CD4-positive, CD25-positive, alpha-beta regulatory T cell (primary cell): ENCODE measurements around the gene ROBO1. TPM values are rescaled to one million over a fixed set of nuclear protein-coding genes. Genes with fewer than 3 reads are reported as not detected.

Experiments
- ATAC-seq, 2 donors: fragments of 150-1000 bp; cut with Tn5 transposase; one replicate each; pipeline ENCODE4 v1.10.0; 2021; ENCODE audit warnings: low read depth in 2 of 2, moderate number of reproducible peaks in 2 of 2, moderate library complexity in 1 of 2
- DNase-seq, 3 donors: peaks; one replicate each; pipeline versions ENCODE4 v3.0.0 to v3.0.0-alpha.2; 2012 to 2022; ENCODE audit warnings: mixed read lengths in 1 of 3
- H3K27ac ChIP-seq: one replicate; pipeline ENCODE4 v1.7.0; 2013; ENCODE audit warnings: mild to moderate bottlenecking, low read length; ENCODE audit not compliant: insufficient read depth, poor library complexity, severe bottlenecking
- H3K27me3 ChIP-seq: one replicate; pipeline ENCODE4 v1.7.0; 2013; ENCODE audit warnings: low read length; ENCODE audit not compliant: control insufficient read depth, insufficient read depth
- H3K36me3 ChIP-seq: one replicate; pipeline ENCODE4 v1.7.0; 2013; ENCODE audit warnings: mild to moderate bottlenecking, low read length, moderate library complexity; ENCODE audit not compliant: control insufficient read depth, insufficient read depth
- H3K4me1 ChIP-seq: 2 replicates; pipeline ENCODE4 v1.7.0; 2013; ENCODE audit warnings: mild to moderate bottlenecking, low read length; ENCODE audit not compliant: insufficient read depth, control insufficient read depth, poor library complexity, severe bottlenecking
- H3K4me3 ChIP-seq: one replicate; pipeline ENCODE4 v1.7.0; 2013; ENCODE audit warnings: low read depth, mild to moderate bottlenecking, low read length, moderate library complexity
- H3K9me3 ChIP-seq, 2 experiments: 1 replicate in 1 of 2; 2 replicates in 1 of 2; pipeline ENCODE4 v1.7.0; 2013; ENCODE audit warnings: low read length in 2 of 2, mild to moderate bottlenecking in 1 of 2, moderate library complexity in 1 of 2; ENCODE audit not compliant: control insufficient read depth in 2 of 2
- H3K27ac Mint-ChIP-seq, 3 donors: one replicate each; pipeline ENCODE4 v1.8.0; 2020 to 2022; ENCODE audit warnings: mild to moderate bottlenecking in 3 of 3, mixed read lengths in 3 of 3, moderate library complexity in 2 of 3
- H3K27me3 Mint-ChIP-seq: one replicate; pipeline ENCODE4 v1.8.0; 2022; ENCODE audit warnings: mild to moderate bottlenecking, mixed read lengths
- H3K36me3 Mint-ChIP-seq: one replicate; pipeline ENCODE4 v1.8.0; 2020; ENCODE audit warnings: mixed read lengths
- H3K4me1 Mint-ChIP-seq, 4 donors: one replicate each; pipeline ENCODE4 v1.8.0; 2020 to 2022; ENCODE audit warnings: mixed read lengths in 4 of 4, mild to moderate bottlenecking in 1 of 4
- H3K4me3 Mint-ChIP-seq, 4 donors: one replicate each; pipeline ENCODE4 v1.8.0; 2020 to 2022; ENCODE audit warnings: mild to moderate bottlenecking in 4 of 4, mixed read lengths in 4 of 4, moderate library complexity in 3 of 4
- H3K9me3 Mint-ChIP-seq, 7 donors: one replicate each; pipeline ENCODE4 v1.8.0; 2020 to 2022; ENCODE audit warnings: mixed read lengths in 7 of 7, mild to moderate bottlenecking in 3 of 7, moderate library complexity in 2 of 7
- polyA plus RNA-seq, 4 donors: library from polyadenylated mRNA; unstranded; fragments of 300-500 nt; fragmentation: Illumina TruSeq; gene quantifications; one replicate each; pipeline ENCODE4 v1.2.3, GENCODE V29; 2021
- total RNA-seq: library from RNA; stranded (reverse); gene quantifications from one replicate; pipeline ENCODE4 v1.2.3, GENCODE V29; 2022

ROBO1 gene
- total and polyA plus RNA-seq, 5 donors from 2014 or later: not detected

DNA sequence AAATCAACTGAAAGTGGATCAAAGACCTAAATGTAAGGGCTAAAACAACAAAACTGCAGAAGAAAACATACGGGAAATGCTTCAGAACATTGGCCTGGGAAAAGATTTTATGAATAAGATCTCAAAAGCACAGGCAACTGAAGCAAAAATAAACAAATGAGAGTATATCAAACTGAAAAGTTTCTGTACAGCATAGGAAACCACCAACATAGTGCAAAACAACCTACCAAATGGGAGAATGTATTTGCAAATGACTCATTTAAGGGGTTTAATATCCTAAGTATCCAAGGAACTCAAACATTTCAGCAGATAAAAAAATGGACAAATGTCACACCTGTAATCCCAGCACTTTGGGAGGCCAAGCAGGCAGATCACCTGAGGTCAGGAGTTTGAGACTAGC is 489.1 kb downstream of the ROBO1 start:
- no peak for DNase-seq
- Histone ChIP-seq H3K27ac (no peak overlapping the region), H3K36me3 (no peaks in the 10 kb centered on the region), H3K4me3 (no peak overlapping the region), H3K9me3 (no peaks in the 10 kb centered on the region), H3K27me3 (no peaks in the 10 kb centered on the region), H3K4me1 (no peaks in the 10 kb centered on the region)
- H3K27me3 Mint-ChIP-seq: no peaks in the 10 kb centered on the region
- no peak overlapping the region for H3K27ac Mint-ChIP-seq
- no peaks in the 10 kb centered on the region for H3K4me1 Mint-ChIP-seq
- H3K4me3 Mint-ChIP-seq: no peak overlapping the region
- peaks cover 5 to 23% (median 9%) of the 10 kb centered on the region in 7 donors for H3K9me3 Mint-ChIP-seq
- no peak for ATAC-seq
- no peaks in the 10 kb centered on the region for H3K36me3 Mint-ChIP-seq

- H3K4me3 Mint-ChIP-seq: no peak overlapping the region
- H3K27me3 Mint-ChIP-seq: no peaks in the 10 kb centered on the region
- H3K4me1 Mint-ChIP-seq: no peaks in the 10 kb centered on the region
Observed at GRCh38 chr3:79268422-79268821, 499.4 kb downstream of the ROBO1 start.

DNA sequence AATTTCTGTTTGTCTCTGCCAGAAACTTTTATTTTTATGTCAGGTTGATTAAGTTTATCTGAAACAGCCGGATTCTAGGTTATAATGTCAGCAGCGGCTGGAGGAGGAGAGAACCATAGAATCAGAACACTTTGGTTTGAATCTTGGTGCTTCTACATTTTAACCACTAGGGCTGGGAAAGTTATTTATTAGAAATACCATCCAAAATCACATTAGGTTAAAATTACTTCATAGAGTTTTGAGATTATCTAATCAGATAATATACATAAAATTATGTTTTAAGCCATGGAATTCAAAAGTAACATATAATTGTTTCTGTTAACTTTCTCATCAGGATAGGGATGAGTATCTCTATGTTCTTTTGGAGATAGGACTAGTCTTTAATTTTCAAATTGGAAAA is 502.9 kb downstream of the ROBO1 start:
- Histone ChIP-seq H3K4me3 (no peak overlapping the region), H3K27ac (no peak overlapping the region), H3K9me3 (peaks cover 2 to 9% of the 10 kb centered on the region in 2 experiments), H3K27me3 (no peaks in the 10 kb centered on the region), H3K36me3 (no peaks in the 10 kb centered on the region), H3K4me1 (no peaks in the 10 kb centered on the region)
- H3K9me3 Mint-ChIP-seq: peaks cover 0 to 20% (median 5%) of the 10 kb centered on the region in 7 donors
- no peak overlapping the region for H3K4me3 Mint-ChIP-seq
- H3K4me1 Mint-ChIP-seq: no peaks in the 10 kb centered on the region
- H3K36me3 Mint-ChIP-seq: no peaks in the 10 kb centered on the region
- DNase-seq (no peak), ATAC-seq (no peak)
- no peak overlapping the region for H3K27ac Mint-ChIP-seq
- H3K27me3 Mint-ChIP-seq: no peaks in the 10 kb centered on the region

More at GRCh38 chr3:79268422-79268821, 499.4 kb downstream of the ROBO1 start:
- H3K27ac Mint-ChIP-seq: no peak overlapping the region
- Histone ChIP-seq H3K36me3 (no peaks in the 10 kb centered on the region), H3K27ac (no peak overlapping the region), H3K4me1 (no peaks in the 10 kb centered on the region), H3K9me3 (peaks cover 2 to 16% of the 10 kb centered on the region in 2 experiments), H3K27me3 (no peaks in the 10 kb centered on the region), H3K4me3 (no peak overlapping the region)
- ATAC-seq: no peak
- H3K9me3 Mint-ChIP-seq: peaks cover 1 to 16% (median 5%) of the 10 kb centered on the region in 7 donors
- H3K36me3 Mint-ChIP-seq: no peaks in the 10 kb centered on the region
- no peak for DNase-seq

GRCh38 chr3:79263423-79263822 is 504.4 kb downstream of the ROBO1 start:
- no peak overlapping the region for H3K27ac Mint-ChIP-seq
- no peaks in the 10 kb centered on the region for H3K4me1 Mint-ChIP-seq
- DNase-seq: no peak

DNA sequence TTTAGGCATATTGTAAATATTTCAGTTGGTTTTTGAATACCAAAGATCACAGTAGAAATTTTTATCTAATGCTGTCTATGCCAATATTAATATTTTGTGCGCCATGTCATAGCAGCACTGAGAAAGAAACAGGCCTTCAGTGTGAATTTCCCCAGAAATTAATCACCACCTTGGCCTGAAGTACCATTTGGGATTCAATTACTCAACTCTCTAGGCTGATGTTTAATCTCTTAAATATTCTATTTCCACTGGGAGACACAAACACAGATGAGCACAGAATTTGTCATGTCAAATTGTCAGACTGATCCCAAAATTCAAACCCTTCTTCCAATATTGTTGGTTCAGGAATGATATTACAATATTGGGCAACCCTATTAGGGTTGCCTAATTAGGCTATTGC is 509.3 kb downstream of the ROBO1 start:
- H3K27me3 Mint-ChIP-seq: no peaks in the 10 kb centered on the region
- Histone ChIP-seq H3K4me1 (no peaks in the 10 kb centered on the region), H3K27ac (no peak overlapping the region), H3K4me3 (no peak overlapping the region), H3K27me3 (no peaks in the 10 kb centered on the region), H3K36me3 (no peaks in the 10 kb centered on the region), H3K9me3 (peaks cover 0 to 1% of the 10 kb centered on the region in 2 experiments)
- peaks cover 2 to 30% (median 5%) of the 10 kb centered on the region in 7 donors for H3K9me3 Mint-ChIP-seq
- H3K4me1 Mint-ChIP-seq: no peaks in the 10 kb centered on the region
- DNase-seq (no peak), ATAC-seq (no peak)
- H3K27ac Mint-ChIP-seq: no peak overlapping the region
- H3K36me3 Mint-ChIP-seq: no peaks in the 10 kb centered on the region
- H3K4me3 Mint-ChIP-seq: no peak overlapping the region

More at GRCh38 chr3:79263423-79263822, 504.4 kb downstream of the ROBO1 start:
- Mint-ChIP-seq H3K27me3 (no peaks in the 10 kb centered on the region), H3K36me3 (no peaks in the 10 kb centered on the region), H3K9me3 (peaks cover 0 to 20% (median 4%) of the 10 kb centered on the region in 7 donors), H3K4me3 (no peak overlapping the region)
- H3K9me3 ChIP-seq: peaks cover under 1 to 9% of the 10 kb centered on the region in 2 experiments
- no peak overlapping the region for H3K4me3 ChIP-seq
- H3K27me3 ChIP-seq: no peaks in the 10 kb centered on the region
- H3K4me1 ChIP-seq: no peaks in the 10 kb centered on the region
- no peaks in the 10 kb centered on the region for H3K36me3 ChIP-seq
- no peak overlapping the region for H3K27ac ChIP-seq
- no peak for ATAC-seq

GRCh38 chr3:79257791-79258190 is 510.0 kb downstream of the ROBO1 start:
- Mint-ChIP-seq H3K4me1 (no peaks in the 10 kb centered on the region), H3K27me3 (no peaks in the 10 kb centered on the region), H3K4me3 (no peak overlapping the region), H3K9me3 (peaks cover 2 to 29% (median 5%) of the 10 kb centered on the region in 7 donors), H3K27ac (no peak overlapping the region), H3K36me3 (no peaks in the 10 kb centered on the region)
- DNase-seq (no peak), ATAC-seq (no peak)
- Histone ChIP-seq H3K27me3 (no peaks in the 10 kb centered on the region), H3K4me1 (no peaks in the 10 kb centered on the region), H3K36me3 (no peaks in the 10 kb centered on the region), H3K4me3 (no peak overlapping the region), H3K9me3 (peaks cover 0 to 4% of the 10 kb centered on the region in 2 experiments), H3K27ac (no peak overlapping the region)

GRCh38 chr3:79255702-79256101 is 512.1 kb downstream of the ROBO1 start:
- Histone ChIP-seq H3K4me1 (no peaks in the 10 kb centered on the region), H3K27me3 (no peaks in the 10 kb centered on the region), H3K9me3 (peaks cover 0 to 4% of the 10 kb centered on the region in 2 experiments), H3K36me3 (no peaks in the 10 kb centered on the region), H3K27ac (no peak overlapping the region), H3K4me3 (no peak overlapping the region)
- no peak for DNase-seq
- no peaks in the 10 kb centered on the region for H3K27me3 Mint-ChIP-seq
- H3K9me3 Mint-ChIP-seq: peaks cover 2 to 25% (median 5%) of the 10 kb centered on the region in 7 donors
- no peaks in the 10 kb centered on the region for H3K36me3 Mint-ChIP-seq
- no peak for ATAC-seq
- no peak overlapping the region for H3K4me3 Mint-ChIP-seq
- no peak overlapping the region for H3K27ac Mint-ChIP-seq
- no peaks in the 10 kb centered on the region for H3K4me1 Mint-ChIP-seq

DNA sequence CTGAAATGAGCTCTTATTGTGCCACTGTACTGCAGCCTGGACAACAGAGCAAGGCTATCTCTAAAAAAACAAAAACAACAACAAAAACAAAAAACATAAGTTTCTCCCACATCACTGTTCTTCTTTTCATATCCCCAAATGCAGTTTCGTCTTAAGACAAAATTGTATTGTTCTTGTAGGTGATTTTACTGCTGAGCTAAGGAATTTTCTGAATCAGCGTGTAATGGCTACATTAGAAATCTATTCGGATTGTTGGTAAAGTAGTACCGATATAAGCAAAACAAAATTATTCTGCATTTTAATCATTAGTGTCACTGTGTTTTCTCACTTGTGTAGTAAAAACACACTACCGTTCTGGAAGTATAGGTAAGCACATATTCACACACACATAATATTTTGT is 512.5 kb downstream of the ROBO1 start:
- H3K36me3 ChIP-seq: no peaks in the 10 kb centered on the region
- H3K4me3 ChIP-seq: no peak overlapping the region
- H3K27ac Mint-ChIP-seq: no peak overlapping the region
- no peaks in the 10 kb centered on the region for H3K27me3 ChIP-seq
- H3K9me3 ChIP-seq: peaks cover 0 to 4% of the 10 kb centered on the region in 2 experiments
- H3K27ac ChIP-seq: no peak overlapping the region
- H3K27me3 Mint-ChIP-seq: no peaks in the 10 kb centered on the region
- no peaks in the 10 kb centered on the region for H3K36me3 Mint-ChIP-seq
- H3K4me3 Mint-ChIP-seq: no peak overlapping the region
- no peaks in the 10 kb centered on the region for H3K4me1 Mint-ChIP-seq
- DNase-seq (no peak), ATAC-seq (no peak)
- peaks cover 2 to 25% (median 5%) of the 10 kb centered on the region in 7 donors for H3K9me3 Mint-ChIP-seq
- H3K4me1 ChIP-seq: no peaks in the 10 kb centered on the region
